Measurements from ENCODE around the gene ZC3H8. TPM values are rescaled to one million over a fixed set of nuclear protein-coding genes. Genes with fewer than 3 reads are reported as not detected.

Gene ZC3H8
- total RNA-seq, 1 donor from 2014 or later, result 7.5 TPM

DNA sequence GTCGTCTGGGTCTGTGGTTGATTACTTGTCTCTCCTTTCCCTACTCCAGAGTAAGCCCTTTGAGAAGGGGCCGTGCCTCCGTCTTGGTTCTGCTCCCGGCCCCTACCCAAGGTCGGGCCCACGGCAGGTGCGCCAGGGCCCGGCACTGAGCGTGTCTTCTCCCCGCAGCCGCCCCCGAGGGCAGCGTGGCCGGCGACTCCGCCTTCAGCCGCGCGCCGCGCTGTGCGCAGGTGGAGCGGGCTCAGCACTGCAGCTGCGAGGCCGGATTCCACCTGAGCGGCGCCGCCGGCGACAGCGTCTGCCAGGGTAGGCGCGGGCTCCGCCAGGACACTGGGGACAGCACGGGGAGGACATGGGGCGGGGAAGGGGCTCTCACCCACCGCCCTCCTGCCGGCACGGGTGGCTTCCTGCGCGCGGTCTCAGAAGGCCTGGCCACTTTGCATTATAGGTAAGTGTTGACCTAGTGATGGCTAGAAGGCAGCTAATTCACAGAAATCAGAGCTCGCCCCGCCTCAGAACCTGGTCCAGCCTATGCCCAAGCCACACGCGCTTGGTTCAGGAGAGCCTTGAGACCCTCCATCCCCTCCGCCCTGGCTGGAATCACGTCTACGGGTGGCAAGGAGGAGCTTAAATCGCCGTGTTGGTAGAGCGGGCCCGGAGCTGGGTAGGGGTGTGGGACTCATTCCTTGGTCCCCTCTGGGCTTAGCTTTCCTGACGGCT is 73.1 kb downstream of the ZC3H8 start:
- Histone ChIP-seq H4K20me1 (ENCODE audit: insufficient read depth, low read length) (no peaks in the 10 kb centered on the region), H3K4me3 (ENCODE audit: insufficient read depth, low read depth, low read length) (no peak overlapping the region), H3K9me3 (ENCODE audit: insufficient read depth, low read depth, low read length) (no peaks in the 10 kb centered on the region), H3K4me2 (ENCODE audit: low read length) (no peak overlapping the region), H3K27ac (ENCODE audit: low read depth, low read length) (no peak overlapping the region), H3K79me2 (ENCODE audit: insufficient read depth, low read length) (no peaks in the 10 kb centered on the region), H2AFZ (ENCODE audit: low read depth, low read length) (no peak overlapping the region), H3K36me3 (ENCODE audit: insufficient read depth, low read length) (no peaks in the 10 kb centered on the region), H3K4me1 (ENCODE audit: insufficient read depth, low read length) (no peaks in the 10 kb centered on the region), H3K27me3 (ENCODE audit: insufficient read depth, low read length) (peaks cover 14% of the 10 kb centered on the region), H3K9ac (ENCODE audit: low read length) (no peak overlapping the region)
- Mint-ChIP-seq H3K4me1 (ENCODE audit: low read depth, unreplicated experiment) (peaks cover 9% of the 10 kb centered on the region), H3K4me3 (ENCODE audit: unreplicated experiment) (no peak overlapping the region), H3K9me3 (ENCODE audit: unreplicated experiment) (peaks cover 18% of the 10 kb centered on the region), H3K27ac (ENCODE audit: unreplicated experiment) (no peak overlapping the region), H3K36me3 (ENCODE audit: low read depth, unreplicated experiment) (no peaks in the 10 kb centered on the region), H3K27me3 (ENCODE audit: low read depth, unreplicated experiment) (peaks cover 34% of the 10 kb centered on the region)
- FAIRE-seq (no peak), DNase-seq (ENCODE audit: low read depth) (no peak)
- TF ChIP-seq, protein P1, sequence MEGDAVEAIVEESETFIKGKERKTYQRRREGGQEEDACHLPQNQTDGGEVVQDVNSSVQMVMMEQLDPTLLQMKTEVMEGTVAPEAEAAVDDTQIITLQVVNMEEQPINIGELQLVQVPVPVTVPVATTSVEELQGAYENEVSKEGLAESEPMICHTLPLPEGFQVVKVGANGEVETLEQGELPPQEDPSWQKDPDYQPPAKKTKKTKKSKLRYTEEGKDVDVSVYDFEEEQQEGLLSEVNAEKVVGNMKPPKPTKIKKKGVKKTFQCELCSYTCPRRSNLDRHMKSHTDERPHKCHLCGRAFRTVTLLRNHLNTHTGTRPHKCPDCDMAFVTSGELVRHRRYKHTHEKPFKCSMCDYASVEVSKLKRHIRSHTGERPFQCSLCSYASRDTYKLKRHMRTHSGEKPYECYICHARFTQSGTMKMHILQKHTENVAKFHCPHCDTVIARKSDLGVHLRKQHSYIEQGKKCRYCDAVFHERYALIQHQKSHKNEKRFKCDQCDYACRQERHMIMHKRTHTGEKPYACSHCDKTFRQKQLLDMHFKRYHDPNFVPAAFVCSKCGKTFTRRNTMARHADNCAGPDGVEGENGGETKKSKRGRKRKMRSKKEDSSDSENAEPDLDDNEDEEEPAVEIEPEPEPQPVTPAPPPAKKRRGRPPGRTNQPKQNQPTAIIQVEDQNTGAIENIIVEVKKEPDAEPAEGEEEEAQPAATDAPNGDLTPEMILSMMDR (IDR thresholded peaks at IDR 0.05; ENCODE audit: insufficient read depth, low read depth, low read length), result no peak
- no peak for TF ChIP-seq EZH2 (IDR thresholded peaks at IDR 0.05; ENCODE audit: insufficient read depth, low read length)

DNA sequence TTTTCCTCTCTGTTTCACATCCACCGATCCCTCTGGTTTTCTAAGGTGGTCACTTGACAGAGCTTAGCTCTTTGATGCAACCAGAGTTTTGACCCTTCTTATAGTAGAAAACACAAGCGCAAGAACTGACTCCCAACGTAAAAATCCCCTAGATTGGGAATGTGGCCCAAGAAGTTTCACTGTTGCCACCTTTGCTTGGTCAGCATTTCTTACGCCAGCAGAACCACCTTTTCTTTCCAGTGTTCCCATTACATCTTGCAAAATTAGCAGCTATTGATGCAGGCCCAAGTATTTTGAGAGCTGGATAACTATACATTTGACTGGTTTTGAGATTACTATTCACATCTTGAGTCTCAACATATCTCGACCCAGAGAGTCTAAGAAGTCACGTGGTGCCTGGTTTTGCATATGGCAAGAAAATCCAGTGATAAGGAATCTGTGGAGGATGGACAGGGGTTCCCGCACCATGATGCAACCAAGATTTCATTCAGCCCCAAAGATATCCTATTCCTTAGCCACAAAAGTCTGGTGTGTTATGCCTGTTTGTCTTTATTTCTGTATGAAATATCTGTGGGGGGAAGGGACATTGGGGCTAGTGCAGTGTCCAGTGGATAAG is 78.8 kb downstream of the ZC3H8 start:
- H4K20me1 ChIP-seq (ENCODE audit: insufficient read depth, low read length), result no peaks in the 10 kb centered on the region
- no peak for DNase-seq (ENCODE audit: low read depth)
- Mint-ChIP-seq H3K27ac (ENCODE audit: unreplicated experiment) (no peak overlapping the region), H3K27me3 (ENCODE audit: low read depth, unreplicated experiment) (peaks cover 29% of the 10 kb centered on the region), H3K4me3 (ENCODE audit: unreplicated experiment) (no peak overlapping the region), H3K4me1 (ENCODE audit: low read depth, unreplicated experiment) (peaks cover 2% of the 10 kb centered on the region), H3K36me3 (ENCODE audit: low read depth, unreplicated experiment) (no peaks in the 10 kb centered on the region), H3K9me3 (ENCODE audit: unreplicated experiment) (peaks cover 18% of the 10 kb centered on the region)
- H3K27ac ChIP-seq (ENCODE audit: low read depth, low read length), result no peak overlapping the region
- no peaks in the 10 kb centered on the region for H3K36me3 ChIP-seq (ENCODE audit: insufficient read depth, low read length)
- no peak for TF ChIP-seq EZH2 (IDR thresholded peaks at IDR 0.05; ENCODE audit: insufficient read depth, low read length)
- TF ChIP-seq, protein P1 (IDR thresholded peaks at IDR 0.05; ENCODE audit: insufficient read depth, low read depth, low read length), result no peak
- H3K27me3 ChIP-seq (ENCODE audit: insufficient read depth, low read length), result peaks cover 3% of the 10 kb centered on the region
- H3K4me2 ChIP-seq (ENCODE audit: low read length), result no peak overlapping the region
- no peak overlapping the region for H3K9ac ChIP-seq (ENCODE audit: low read length)
- FAIRE-seq, result no peak
- no peaks in the 10 kb centered on the region for H3K79me2 ChIP-seq (ENCODE audit: insufficient read depth, low read length)
- no peak overlapping the region for H3K4me3 ChIP-seq (ENCODE audit: insufficient read depth, low read depth, low read length)
- no peaks in the 10 kb centered on the region for H3K4me1 ChIP-seq (ENCODE audit: insufficient read depth, low read length)
- no peaks in the 10 kb centered on the region for H3K9me3 ChIP-seq (ENCODE audit: insufficient read depth, low read depth, low read length)
- H2AFZ ChIP-seq (ENCODE audit: low read depth, low read length), result no peak overlapping the region

DNA sequence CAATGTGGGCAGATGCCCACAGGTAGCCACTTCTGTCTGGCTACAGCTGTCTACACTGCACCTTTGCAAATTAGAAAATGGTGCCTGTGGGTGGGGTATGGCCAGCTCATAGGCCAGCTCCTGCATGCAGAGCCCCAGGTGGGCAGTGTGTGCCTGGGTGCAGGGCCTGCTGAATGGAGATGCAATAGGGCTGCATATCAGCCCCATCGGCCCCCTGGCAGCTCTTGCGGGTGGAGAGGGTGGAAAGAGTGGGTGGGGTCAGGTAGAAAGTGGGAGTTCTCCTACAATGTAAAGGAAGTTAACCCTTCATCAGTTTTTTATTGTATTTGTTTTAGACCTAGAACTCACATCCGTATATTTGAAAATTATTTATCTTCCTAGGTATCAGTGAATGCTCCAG is 79.5 kb downstream of the ZC3H8 start:
- Histone ChIP-seq H3K9ac (ENCODE audit: low read length) (no peak overlapping the region), H2AFZ (ENCODE audit: low read depth, low read length) (no peak overlapping the region), H3K79me2 (ENCODE audit: insufficient read depth, low read length) (no peaks in the 10 kb centered on the region), H3K9me3 (ENCODE audit: insufficient read depth, low read depth, low read length) (no peaks in the 10 kb centered on the region), H3K27ac (ENCODE audit: low read depth, low read length) (no peak overlapping the region), H4K20me1 (ENCODE audit: insufficient read depth, low read length) (no peaks in the 10 kb centered on the region), H3K36me3 (ENCODE audit: insufficient read depth, low read length) (no peaks in the 10 kb centered on the region), H3K4me2 (ENCODE audit: low read length) (no peak overlapping the region), H3K27me3 (ENCODE audit: insufficient read depth, low read length) (no peaks in the 10 kb centered on the region), H3K4me3 (ENCODE audit: insufficient read depth, low read depth, low read length) (no peak overlapping the region), H3K4me1 (ENCODE audit: insufficient read depth, low read length) (no peaks in the 10 kb centered on the region)
- Mint-ChIP-seq H3K36me3 (ENCODE audit: low read depth, unreplicated experiment) (no peaks in the 10 kb centered on the region), H3K27me3 (ENCODE audit: low read depth, unreplicated experiment) (peaks cover 29% of the 10 kb centered on the region), H3K27ac (ENCODE audit: unreplicated experiment) (no peak overlapping the region), H3K9me3 (ENCODE audit: unreplicated experiment) (peaks cover 14% of the 10 kb centered on the region), H3K4me3 (ENCODE audit: unreplicated experiment) (no peak overlapping the region), H3K4me1 (ENCODE audit: low read depth, unreplicated experiment) (peaks cover 2% of the 10 kb centered on the region)
- TF ChIP-seq, protein P1 (IDR thresholded peaks at IDR 0.05; ENCODE audit: insufficient read depth, low read depth, low read length), result no peak
- no peak for TF ChIP-seq EZH2 (IDR thresholded peaks at IDR 0.05; ENCODE audit: insufficient read depth, low read length)
- DNase-seq (ENCODE audit: low read depth), result no peak
- FAIRE-seq, result no peak

Data from astrocyte (in vitro differentiated cells and primary cell).